GM23248 (cell line): Measurements from ENCODE around the gene SPTLC2.

Experiments
- EZH2 ChIP-seq: fragments of 200-600 bp; sonication (generic); IDR thresholded peaks from 2 replicates; pipeline ENCODE4 v1.6.1; 2018; ENCODE audit warnings: antibody characterized with exemption, mild to moderate bottlenecking; ENCODE audit not compliant: insufficient read depth, poor library complexity, severe bottlenecking
- EZH2phosphoT487 ChIP-seq: fragments of 200-600 bp; sonication (generic); IDR thresholded peaks from 2 replicates; pipeline ENCODE4 v1.6.1; 2018; ENCODE audit warnings: antibody characterized with exemption, moderate library complexity, mild to moderate bottlenecking, low read depth; ENCODE audit not compliant: insufficient read depth

GRCh38 chr14:77603654-77604255 is 12.7 kb downstream of the SPTLC2 start:
- TF ChIP-seq EZH2phosphoT487 (no peak), EZH2 (no peak)
